ENCODE results near the gene F9. TPM values are rescaled to one million over a fixed set of nuclear protein-coding genes. Genes with fewer than 3 reads are reported as not detected.

The F9 gene
- total RNA-seq, 1 donor from 2014 or later, result not detected

GRCh38 chrX:139581068-139581467 lies 50.5 kb downstream of the F9 start:
- Mint-ChIP-seq H3K9me3 (ENCODE audit: unreplicated experiment) (no peaks in the 10 kb centered on the region), H3K4me3 (ENCODE audit: unreplicated experiment) (no peak overlapping the region), H3K27me3 (ENCODE audit: unreplicated experiment) (no peaks in the 10 kb centered on the region), H3K4me1 (ENCODE audit: unreplicated experiment) (no peaks in the 10 kb centered on the region), H3K27ac (ENCODE audit: unreplicated experiment) (no peak overlapping the region), H3K36me3 (ENCODE audit: low read depth, unreplicated experiment) (no peaks in the 10 kb centered on the region)
- no peak for TF ChIP-seq CTCF (IDR thresholded peaks at IDR 0.05; ENCODE audit: unreplicated experiment)
- no peak for DNase-seq (ENCODE audit: low spot score)

GRCh38 chrX:139585613-139586012 lies 55.1 kb downstream of the F9 start:
- Mint-ChIP-seq H3K36me3 (ENCODE audit: low read depth, unreplicated experiment) (no peaks in the 10 kb centered on the region), H3K4me3 (ENCODE audit: unreplicated experiment) (no peak overlapping the region), H3K27ac (ENCODE audit: unreplicated experiment) (no peak overlapping the region), H3K9me3 (ENCODE audit: unreplicated experiment) (no peaks in the 10 kb centered on the region), H3K4me1 (ENCODE audit: unreplicated experiment) (no peaks in the 10 kb centered on the region), H3K27me3 (ENCODE audit: unreplicated experiment) (peaks cover 2% of the 10 kb centered on the region)
- DNase-seq (ENCODE audit: low spot score), result no peak
- TF ChIP-seq CTCF (IDR thresholded peaks at IDR 0.05; ENCODE audit: unreplicated experiment), result no peak

- H3K9me3 Mint-ChIP-seq (ENCODE audit: unreplicated experiment), result no peaks in the 10 kb centered on the region
- no peaks in the 10 kb centered on the region for H3K27me3 Mint-ChIP-seq (ENCODE audit: unreplicated experiment)
- DNase-seq (ENCODE audit: low spot score), result no peak
- H3K4me3 Mint-ChIP-seq (ENCODE audit: unreplicated experiment), result no peak overlapping the region
- H3K27ac Mint-ChIP-seq (ENCODE audit: unreplicated experiment), result no peak overlapping the region
- no peaks in the 10 kb centered on the region for H3K4me1 Mint-ChIP-seq (ENCODE audit: unreplicated experiment)
- TF ChIP-seq CTCF (IDR thresholded peaks at IDR 0.05; ENCODE audit: unreplicated experiment), result no peak
- H3K36me3 Mint-ChIP-seq (ENCODE audit: low read depth, unreplicated experiment), result no peaks in the 10 kb centered on the region
Observed at GRCh38 chrX:139596068-139596467, 65.5 kb downstream of the F9 start.

- Mint-ChIP-seq H3K9me3 (ENCODE audit: unreplicated experiment) (no peaks in the 10 kb centered on the region), H3K4me1 (ENCODE audit: unreplicated experiment) (no peaks in the 10 kb centered on the region), H3K36me3 (ENCODE audit: low read depth, unreplicated experiment) (no peaks in the 10 kb centered on the region), H3K4me3 (ENCODE audit: unreplicated experiment) (no peak overlapping the region), H3K27me3 (ENCODE audit: unreplicated experiment) (no peaks in the 10 kb centered on the region), H3K27ac (ENCODE audit: unreplicated experiment) (no peak overlapping the region)
- DNase-seq (ENCODE audit: low spot score), result no peak
- no peak for TF ChIP-seq CTCF (IDR thresholded peaks at IDR 0.05; ENCODE audit: unreplicated experiment)
Observed at GRCh38 chrX:139600105-139600504, 69.6 kb downstream of the F9 start.

Other genes starting within 250 kb of the F9 start
- 0.67 TPM for gene MCF2, start 177.4 kb downstream of the F9 start, total RNA-seq (ENCODE audit: unreplicated experiment)

All from endothelial cell (in vitro differentiated cells).